Stimulated activated CD8-positive, alpha-beta memory T cell treated with anti-CD3 and anti-CD28 coated beads, Interleukin-12 subunit alpha, Interleukin-12 subunit beta, amount 100 ng/mL, for 1 hour (primary cell): ENCODE results near the gene POLR2F.

Source experiments
- DNase-seq: peaks from one replicate; pipeline ENCODE4 v3.0.0-alpha.2; 2020; ENCODE audit warnings: low read depth

The POLR2F gene

DNA sequence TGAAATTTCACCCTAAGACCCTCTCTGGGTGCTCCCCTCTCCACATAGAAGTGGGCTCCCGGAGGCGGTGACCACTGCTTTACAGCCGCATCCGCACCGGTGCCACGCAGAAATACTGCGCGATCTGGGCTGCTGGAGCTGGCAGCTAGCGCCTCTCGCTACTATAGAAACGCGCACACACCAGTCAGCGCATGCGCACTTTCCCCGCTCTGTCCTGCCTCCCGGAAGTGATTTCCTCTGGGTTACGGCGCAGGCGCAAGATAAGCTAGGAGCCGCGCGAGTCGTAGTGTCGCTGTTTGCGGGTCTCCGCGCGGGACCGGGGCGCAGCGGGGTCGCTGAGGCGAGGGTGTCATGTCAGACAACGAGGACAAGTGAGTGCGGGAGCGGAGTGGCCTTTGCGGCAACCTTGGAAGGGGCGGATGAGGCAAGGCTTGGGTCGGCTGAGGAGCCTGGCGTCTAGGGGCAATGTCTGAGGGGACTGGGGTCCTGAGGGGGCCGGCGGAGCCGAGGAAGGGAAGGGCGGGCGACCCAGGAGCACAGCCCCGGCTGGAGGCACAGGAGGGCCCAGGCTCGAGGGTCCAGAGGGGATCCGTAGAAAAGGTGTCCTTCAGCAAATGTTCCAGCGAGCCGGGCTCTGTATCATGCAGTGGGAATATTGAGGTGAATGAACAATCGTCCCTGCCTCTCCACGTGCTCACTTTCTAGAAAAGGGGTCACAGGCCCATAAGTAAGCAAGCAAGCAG lies at the start of gene POLR2F, which contains the start of gene C22orf23:
POLR2F (plus strand) TSS at position 263 of the 743 bp plus-strand sequence; CDS start at position 352, 89 bp downstream.
C22orf23 (minus strand) TSS at position 165 of the 743 bp plus-strand sequence. CDS start 452 bp downstream, outside the sequence.
- peak; percentile 97 for DNase-seq

DNA sequence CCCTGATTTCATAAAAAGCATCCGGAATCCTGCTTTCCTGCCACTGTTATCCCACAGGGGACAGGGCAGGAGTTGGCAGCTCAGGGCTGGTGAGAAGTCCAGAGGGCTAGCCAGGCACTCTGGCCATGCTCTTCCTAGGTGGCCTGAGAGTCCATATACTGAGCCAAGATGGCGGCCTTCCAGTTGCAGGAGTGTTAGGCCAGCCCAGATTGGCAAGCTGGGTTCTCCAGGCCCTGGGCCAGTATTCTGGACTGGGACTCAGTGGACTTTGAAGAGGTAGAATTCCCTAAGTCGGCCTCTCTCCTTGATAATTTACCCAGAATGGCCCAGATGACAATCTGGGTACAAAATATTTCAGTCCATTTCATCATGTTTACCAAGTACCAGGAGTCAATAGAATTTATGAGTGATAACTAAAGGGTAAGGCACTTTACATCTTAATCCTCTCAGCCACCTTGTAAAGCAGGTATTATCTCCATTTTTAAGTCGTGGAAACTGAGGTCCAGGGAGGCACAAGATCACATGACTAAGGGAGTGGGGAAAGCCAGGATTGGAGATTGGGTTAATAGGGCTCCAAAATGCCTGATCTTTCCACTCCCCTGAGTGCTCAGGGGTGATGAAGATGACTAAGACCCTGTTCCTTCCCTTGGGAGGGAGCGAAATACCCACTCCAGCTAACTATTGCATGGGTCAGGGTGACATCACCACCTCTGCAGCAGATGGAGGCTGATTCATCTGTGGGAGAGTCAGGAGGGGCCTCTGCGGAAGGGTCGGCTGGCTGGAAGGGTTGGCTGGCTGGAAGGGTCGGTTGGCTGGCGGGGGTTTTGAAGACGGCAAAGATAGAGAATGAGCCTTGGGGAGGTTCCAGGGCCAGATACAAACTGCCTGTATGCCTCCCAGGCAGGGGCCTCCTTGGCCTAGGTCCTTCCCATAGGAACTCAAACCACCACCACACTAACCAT lies 48.6 kb upstream of the POLR2F start:
- DNase-seq, result no peak

DNA sequence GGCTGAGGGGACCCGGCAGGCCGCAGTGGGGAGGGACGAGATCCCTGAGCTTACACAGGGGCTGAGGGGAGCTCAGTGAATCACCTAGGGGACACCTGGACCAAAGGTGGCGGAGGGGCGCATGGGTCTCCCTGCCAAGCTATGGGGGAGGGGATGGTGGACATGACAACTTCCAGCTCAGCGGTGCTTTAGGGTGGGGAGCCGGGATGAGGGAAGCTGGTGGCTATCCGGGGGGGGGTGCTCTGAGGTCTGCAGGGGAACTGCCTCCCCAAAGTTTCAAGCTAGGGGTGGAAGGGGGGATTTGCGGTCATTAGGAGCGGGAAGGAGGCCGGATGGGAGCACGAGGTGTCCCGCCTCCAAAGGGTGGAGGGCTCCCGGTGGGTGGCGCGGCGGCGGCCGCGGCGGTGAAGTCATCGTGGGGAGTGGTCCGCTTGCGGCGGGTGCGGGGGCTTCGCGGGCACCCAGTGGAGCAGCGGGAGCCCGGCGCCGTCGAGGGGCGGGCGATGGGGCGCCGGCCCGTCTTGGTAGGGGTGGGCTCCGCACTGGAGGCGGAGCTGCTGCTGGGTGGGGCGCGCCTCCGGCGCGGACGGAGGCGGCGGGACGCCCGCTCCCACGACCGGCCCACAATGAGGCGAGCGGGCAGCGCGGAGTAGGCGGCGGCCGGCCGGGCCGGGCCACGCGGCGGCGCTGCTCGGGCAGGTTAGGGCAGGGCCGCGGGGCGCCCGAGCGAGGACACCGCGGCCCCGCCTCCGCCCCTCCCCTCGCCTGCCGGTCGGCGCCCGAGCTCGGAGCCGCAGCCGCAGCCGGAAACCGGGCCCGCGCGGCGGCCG lies 47.8 kb upstream of the POLR2F start, which contains the start of gene MICALL1:
MICALL1 (plus strand) TSS at position 764 of the 830 bp plus-strand sequence. CDS start 126 bp downstream, outside the sequence.
- DNase-seq, result peak; percentile 37

DNA sequence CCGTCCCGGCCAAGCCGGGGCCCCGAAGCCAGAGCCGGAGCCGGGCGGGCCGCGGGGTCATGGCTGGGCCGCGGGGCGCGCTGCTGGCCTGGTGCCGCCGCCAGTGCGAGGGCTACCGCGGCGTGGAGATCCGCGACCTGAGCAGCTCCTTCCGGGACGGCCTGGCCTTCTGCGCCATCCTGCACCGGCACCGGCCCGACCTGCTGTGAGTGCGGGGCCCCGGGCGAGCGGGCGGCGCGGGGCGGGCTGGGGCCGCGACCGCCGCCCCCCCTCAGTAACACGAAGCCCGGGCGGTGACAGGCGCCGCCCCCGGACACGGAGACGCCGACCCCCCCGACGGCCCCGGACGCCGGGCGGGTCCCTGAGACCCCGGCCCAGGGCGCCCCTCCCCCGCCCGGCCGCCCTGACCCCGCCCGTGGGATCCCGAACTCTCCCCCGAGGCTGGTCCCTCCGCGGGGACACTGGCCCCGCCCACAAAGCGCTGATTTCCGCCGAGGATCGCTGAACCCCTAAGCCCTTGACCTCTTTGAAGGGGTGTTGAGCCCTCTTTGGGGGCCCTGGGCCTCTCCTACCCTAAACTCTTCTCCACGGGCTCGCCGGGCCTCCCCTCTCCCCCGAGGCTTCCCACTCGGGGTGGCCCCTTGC lies 47.0 kb upstream of the POLR2F start:
- DNase-seq, result no peak

DNA sequence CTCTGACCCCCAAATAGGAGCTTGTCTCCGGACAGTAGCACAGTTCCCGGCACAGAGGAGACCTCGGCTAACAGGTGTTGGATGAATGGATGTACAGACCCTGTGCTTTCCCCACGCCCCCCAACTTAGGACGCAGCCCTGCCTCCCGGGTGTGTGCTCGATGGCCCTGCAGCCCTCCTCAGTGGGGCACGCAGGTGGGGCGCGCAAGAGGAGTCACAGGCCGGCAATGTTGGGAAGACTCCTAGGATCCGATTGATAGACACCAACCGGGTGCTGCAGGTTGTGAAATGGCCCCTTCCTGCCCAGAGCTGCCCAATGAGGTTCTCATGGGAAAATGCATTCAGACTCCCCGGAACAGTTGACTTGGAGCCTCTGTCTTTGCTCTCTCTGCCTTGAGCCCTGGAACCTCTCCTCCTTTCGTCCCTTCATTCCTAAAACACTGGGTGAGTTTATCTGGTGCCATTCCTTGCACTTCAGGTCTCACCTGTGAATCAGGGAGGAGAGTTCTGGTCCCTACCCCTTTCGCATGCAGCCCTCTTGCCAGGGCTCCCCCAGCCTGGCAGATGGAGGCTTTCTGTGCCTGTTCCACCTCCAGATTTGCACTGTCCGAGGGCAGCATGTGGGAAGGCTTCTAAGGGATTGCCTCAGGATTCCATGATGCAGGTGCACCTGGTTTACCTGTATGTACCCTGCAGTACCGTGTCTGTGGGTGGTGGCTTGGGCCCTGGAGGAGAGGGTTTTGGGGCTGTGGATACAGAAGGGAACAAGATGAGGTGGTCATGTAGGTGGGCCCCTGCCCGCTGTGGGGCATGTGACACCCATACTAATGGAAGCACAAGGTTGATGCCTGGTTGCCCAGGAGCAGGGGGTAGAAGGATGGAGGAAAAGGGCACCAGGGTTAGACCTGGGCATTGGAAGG lies 46.2 kb upstream of the POLR2F start:
- DNase-seq, result no peak

DNA sequence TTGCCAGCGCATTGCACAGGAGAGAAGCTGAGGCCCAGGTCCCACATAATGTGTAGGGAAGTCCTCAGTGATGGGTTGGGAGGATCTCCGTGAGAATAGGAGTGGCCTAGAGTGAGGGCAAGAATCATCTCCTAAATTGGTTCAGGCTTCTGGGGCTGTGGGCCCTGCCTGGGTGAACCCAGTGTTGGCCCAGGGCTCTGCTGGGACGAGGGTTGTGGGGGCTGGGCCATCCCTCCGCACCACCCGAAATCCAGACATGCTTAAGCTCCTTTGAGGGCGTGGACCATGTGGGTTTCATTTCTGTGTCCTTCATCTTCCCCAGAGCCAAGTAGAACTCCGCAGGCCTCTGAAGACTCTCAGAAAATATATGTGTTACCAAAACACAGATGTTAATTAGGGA lies 43.7 kb upstream of the POLR2F start:
- no peak for DNase-seq

DNA sequence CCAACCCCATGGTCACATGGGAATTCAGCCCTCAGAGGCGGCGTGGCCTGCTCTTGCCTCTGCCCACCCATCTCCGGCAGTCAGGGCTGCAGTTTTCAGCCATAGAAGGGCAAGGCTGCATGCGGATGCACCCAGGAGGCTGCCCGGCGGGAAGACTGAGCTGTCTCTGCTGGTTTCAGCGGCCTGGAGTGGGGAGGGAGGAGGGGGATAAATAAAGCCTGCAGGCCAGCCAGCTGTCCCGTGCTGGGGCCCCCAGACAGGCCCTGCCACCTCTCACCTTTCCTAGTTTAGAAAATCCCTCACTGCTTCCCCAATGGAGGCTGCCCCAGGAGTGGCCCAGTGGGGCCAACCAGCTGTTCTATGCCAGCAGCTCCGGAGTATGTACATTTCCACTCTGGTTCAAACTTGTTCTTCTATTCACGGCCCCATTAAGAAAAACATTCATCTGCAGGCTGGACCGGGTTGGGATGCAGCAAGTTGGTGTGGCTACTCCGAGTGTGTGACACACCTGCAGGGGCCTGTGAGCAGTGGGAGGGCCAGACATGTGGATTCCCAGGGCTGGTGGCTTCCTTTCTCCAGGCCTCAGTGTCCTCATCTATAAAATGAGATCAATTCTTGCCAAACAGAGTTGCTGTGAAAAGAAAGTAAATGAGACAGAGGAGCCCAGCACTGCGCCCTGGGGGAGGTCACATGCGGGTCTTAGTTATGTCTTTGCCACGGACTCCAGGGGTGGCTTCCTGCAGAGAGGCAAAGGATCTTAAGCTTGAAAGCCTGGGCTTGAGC lies 42.4 kb upstream of the POLR2F start:
- no peak for DNase-seq

DNA sequence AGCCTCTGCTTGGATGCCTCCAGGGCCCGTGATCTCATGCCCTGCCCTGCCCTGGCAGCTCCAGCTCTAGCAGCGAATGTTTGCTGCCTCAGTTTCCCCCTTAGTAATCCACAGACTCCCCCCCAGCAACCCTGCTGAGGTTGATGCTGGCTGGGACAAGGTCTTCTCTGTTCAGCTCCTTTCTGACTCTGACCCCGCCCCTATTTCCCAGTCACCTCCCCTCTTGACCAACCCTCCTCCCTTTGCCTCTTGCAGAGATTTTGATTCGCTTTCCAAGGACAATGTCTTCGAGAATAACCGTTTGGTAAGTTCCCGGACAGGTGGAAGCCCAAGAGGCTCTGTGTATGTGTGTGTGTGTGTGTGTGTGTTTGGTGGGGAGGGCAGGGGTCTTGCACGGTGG lies 41.8 kb upstream of the POLR2F start:
- no peak for DNase-seq

DNA sequence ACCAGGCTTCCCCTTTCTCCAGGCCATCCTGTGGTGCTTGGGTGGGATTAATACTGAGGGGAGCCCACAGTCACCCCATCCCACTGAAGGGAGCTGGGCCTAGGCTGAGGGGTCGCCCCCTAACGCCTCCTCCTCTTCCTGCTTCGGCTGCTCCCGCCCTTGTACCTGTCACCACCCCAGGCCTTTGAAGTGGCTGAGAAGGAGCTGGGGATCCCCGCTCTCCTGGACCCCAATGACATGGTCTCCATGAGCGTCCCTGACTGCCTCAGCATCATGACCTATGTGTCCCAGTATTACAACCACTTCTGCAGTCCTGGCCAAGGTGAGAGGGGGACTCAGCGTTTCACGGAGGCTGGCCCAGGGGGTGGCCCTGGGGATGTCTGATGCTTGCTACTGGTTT lies 41.3 kb upstream of the POLR2F start:
- DNase-seq, result no peak

DNA sequence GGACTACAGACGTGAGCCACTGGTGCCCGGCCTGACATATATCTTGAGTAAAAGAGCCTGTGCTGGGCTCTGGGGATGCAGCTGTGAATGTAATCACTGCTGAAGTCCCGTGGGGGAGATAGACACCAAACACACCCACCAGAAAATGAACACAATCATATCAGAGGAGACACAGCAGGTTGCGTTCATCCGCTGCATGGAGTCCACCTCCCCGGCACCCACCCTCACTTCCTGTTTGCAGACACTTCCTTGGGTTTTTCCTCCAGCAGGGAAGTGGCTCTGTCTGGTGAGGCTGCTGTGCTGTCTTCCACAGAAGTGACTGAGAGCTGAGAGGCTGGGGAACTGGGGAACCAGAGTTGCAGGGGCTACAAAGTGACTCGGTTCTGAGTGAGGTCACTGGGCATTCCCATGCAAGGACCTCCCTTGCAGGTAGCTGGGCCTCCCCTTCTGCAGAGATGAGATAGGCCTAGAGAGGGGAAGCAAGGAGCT lies 40.2 kb upstream of the POLR2F start:
- no peak for DNase-seq

DNA sequence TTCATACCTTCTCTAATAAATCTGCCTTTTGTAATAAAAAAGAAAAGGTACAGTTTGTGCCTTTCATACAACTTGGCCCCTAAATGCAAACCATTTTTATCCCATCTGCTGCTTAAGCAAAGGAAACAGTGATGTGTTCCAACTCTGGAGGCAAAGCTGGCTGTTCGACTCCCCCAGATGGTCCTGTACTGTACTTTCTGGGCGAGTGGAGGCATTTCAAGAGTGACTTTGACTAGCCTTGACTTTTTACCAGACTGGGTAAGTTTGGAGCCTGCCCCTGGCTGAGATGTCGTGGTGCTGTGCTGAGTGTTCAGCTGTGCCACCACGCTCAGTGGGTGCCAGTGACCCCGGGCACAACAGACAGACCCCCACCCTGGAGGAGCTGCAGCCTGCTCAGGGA lies 37.2 kb upstream of the POLR2F start:
- no peak for DNase-seq

DNA sequence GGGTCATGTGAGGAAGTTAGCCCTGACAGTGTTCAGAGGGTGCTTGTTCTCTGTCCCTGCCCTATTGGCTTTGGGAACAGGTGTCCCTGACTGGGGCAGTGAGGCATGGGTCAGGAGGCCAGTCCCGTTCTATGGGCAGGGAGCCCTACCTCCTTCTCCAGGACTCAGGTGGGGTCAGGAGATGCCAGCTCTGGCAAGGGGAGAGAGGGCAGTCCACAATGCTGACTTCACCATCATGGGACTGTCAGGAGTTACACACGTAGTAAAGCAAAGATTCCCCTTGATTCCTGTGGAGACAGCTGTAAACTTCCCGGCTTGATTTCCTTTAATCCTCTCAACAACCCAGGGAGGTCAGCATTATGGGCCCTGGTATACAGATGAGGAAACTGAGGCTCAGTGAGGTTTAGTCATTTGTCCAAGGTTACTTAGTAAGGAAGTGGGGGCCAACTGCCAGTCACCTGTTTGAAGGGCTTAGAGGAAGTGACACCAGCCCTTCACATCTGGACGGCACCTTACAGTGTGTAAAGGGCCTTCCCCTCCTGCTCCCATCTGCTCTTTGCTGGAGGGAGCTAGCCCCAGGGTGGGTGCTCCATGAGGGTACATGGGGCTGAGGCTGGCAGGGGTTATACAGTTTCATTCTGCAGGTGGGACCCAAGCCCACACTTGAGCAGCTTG lies 35.5 kb upstream of the POLR2F start:
- DNase-seq, result no peak

DNA sequence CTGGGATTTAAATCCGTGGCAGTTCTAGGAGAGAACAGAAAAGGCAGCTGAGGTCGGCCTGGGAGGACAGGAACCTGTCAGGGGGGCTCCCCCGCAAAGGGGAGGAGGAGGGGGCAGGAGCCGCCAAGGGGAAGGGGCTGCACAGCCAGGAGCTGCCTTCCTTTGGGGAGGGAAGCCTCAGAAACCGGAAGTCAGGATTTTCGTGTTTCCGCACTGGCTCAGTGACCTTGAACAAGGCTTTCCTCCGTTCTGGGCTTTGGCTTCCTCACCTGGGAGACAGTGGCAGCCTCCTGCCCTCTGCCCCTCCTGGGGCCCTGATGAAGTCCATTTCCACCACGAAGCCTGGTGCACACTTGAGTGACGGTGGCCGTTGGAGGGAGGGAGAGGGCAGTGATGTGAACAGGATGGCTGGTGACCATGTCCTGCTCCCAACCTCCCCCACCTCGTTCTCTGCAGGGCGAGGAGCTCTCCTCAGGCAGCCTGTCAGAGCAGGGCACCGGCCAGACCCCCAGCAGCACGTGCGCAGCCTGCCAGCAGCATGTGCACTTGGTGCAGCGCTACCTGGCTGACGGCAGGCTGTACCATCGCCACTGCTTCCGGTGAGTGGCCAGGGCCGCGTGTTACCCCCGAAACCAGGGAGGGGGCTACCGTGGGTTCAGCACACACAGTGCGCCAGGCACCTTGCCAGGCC lies 34.8 kb upstream of the POLR2F start:
- no peak for DNase-seq

DNA sequence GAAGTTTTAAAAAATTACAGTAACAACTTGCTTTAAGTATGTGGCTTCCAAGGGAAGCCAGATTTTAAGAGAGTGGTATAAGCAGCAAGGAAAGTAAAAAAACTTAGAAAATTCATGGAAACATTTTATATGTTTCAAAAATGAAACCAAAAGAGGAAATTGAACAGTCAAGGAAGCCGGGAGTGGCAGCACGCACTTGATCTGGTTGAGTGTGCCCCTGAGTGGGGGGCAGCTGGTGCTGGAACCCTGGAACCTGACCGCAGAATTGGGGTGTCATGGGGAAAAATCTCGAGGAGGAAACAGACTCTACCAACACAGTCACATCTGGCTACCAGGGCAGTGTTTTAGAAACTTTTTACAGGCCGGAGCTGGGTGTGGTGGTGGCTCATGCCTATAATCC lies 33.4 kb upstream of the POLR2F start:
- no peak for DNase-seq

DNA sequence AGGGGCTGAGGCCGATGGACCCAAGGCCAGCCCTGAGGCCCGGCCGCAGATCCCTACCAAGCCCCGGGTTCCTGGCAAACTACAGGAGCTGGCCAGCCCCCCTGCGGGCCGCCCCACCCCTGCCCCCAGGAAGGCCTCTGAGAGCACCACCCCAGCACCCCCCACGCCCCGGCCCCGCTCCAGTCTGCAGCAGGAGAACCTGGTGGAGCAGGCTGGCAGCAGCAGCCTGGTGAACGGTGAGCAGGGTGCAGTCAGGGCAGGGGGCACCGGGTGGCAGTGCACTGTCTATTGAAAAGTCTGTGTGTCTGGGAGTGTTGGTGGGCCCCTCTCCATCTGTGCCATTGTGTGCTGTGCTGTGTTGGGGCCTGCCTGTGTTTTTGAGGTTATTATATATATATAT lies 31.3 kb upstream of the POLR2F start:
- no peak for DNase-seq

DNA sequence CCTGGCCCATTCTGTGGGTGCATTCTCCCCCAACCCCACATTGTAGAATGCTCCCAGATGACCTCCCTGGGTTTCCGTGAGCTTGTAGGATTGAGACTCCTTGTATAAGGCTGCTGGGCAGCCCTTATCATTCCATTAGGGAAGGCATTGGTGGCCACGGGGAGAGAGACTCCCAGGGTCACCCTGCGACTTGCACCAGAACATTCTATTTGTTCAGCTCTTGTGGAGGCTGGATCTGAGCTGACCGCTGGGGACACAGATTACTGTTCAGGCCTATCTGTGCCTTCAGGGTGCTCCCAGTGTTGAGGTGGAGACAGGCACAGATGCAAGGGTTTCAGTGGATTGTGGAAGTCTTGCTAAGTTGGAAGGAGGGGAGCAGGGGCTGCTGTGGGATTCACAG lies 29.6 kb upstream of the POLR2F start:
- no peak for DNase-seq

DNA sequence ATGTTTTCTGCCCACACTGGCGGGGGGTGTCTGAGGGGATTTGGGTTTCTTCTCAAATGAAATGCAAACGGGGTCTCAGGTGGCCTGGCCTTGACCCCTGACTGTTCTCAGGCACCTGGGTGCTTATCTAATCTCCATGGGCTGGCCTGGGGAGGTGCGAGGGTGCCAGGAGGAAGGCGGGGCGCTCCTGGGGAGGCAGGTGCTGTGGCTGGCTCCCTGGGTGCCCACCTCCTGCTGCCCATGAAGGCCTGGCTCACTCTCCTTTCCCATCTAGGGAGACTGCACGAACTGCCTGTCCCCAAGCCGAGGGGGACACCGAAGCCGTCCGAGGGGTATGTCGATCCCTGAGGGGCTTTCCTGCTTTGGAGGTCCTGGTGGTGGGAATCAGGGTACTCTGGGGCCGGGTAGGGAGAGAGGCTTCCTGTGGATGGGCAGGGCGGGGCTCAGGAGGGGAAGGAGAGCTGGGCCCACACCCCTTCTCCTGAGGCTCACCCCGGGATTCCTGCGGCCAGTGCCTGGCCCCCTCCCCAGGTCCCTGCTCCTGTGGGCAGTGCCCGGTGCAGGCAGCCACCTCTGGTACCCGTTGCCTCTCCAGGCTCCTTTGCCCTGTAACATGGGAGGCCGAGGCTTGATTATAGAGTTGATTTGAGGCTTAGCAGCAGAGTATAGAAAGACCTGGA lies 29.0 kb upstream of the POLR2F start:
- DNase-seq, result no peak

DNA sequence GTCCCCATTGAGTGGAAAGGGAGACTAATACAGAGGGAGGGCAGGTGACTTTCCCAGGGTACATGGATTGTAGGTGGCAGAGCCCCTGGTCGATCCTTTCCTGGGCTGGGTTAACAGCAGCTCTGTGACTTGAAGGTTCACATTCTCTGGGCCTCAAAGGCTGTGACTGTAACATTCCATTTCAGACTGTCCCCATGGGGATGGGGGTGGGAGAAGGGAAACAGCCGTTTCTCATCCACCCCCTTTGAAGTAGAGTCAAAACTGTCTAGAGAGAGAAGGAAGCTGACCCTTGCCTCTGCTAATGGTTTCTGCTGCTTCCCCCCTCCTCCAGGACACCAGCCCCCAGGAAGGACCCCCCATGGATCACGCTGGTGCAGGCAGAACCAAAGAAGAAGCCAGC lies 28.2 kb upstream of the POLR2F start:
- no peak for DNase-seq
